ENCODE results near the gene HIGD1C. TPM values are rescaled to one million over a fixed set of nuclear protein-coding genes. Genes with fewer than 3 reads are reported as not detected.
"Not testable (repeated sequence)": the region's sequence is repeated elsewhere in the genome, so short reads cannot be mapped to it uniquely, and the experiment has no call there.

Gene HIGD1C
- total RNA-seq, 3 donors from 2014 or later = not detected

DNA sequence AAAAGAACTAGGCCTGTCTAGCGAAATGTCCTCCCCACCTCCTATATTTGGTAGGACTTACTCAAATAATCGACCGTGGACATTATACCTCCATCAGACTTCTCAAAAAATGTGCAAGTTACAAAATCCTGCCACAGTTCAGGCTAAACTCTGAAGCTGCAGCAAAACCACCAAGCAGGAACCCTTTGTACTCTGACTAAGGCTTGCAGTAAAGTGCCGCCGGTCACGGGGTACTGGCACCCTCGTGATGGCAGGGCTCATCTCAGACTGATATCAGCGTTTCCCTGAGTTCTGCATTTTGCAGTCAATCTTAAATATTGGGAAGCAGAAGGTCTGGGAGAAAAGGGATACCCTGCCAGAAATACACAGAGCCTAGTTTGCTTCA, 56.7 kb downstream of the HIGD1C start:
- Histone ChIP-seq H3K9me3 (no peaks in the 10 kb centered on the region), H3K27ac (peak overlapping the region in 1 of 2 donors; percentile 37), H3K36me3 (no peaks in the 10 kb centered on the region), H3K4me1 (peaks cover 0 to 8% of the 10 kb centered on the region in 2 donors), H3K4me3 (peak overlapping the region in 1 of 3 donors; percentile 18), H3K27me3 (no peaks in the 10 kb centered on the region)
- TF ChIP-seq, protein P1, sequence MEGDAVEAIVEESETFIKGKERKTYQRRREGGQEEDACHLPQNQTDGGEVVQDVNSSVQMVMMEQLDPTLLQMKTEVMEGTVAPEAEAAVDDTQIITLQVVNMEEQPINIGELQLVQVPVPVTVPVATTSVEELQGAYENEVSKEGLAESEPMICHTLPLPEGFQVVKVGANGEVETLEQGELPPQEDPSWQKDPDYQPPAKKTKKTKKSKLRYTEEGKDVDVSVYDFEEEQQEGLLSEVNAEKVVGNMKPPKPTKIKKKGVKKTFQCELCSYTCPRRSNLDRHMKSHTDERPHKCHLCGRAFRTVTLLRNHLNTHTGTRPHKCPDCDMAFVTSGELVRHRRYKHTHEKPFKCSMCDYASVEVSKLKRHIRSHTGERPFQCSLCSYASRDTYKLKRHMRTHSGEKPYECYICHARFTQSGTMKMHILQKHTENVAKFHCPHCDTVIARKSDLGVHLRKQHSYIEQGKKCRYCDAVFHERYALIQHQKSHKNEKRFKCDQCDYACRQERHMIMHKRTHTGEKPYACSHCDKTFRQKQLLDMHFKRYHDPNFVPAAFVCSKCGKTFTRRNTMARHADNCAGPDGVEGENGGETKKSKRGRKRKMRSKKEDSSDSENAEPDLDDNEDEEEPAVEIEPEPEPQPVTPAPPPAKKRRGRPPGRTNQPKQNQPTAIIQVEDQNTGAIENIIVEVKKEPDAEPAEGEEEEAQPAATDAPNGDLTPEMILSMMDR (IDR thresholded peaks at IDR 0.05) = no peak
- TF ChIP-seq POLR2AphosphoS5 (IDR thresholded peaks at IDR 0.05) = no peak
- no peak for TF ChIP-seq POLR2A (IDR thresholded peaks at IDR 0.05)
- intact Hi-C loops (cut with DNase I; ENCODE audit: low total_unique reads) = no loop called here
- peak in 1 of 2 donors; percentile 37 for DNase-seq (ENCODE audit: low spot score in 2 of 2)

DNA sequence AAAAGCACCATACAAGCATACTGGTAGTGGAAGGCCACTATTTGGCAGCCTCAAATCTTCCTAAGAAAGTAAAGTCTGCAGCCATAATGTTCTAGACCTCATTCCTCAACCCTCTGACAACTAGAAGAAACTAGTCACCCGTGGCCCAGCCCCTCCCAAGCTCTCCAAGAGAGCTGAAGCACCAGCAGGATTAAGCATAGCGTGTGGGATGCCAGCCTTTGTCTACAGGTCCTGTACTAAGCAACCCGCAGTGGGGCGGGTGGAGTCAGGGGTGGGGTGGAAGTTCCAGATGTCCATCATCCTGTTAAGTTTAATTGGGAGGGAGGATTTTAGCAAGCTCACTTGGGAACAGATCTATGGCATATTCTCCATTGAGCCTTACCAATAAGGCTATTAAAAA, 59.6 kb downstream of the HIGD1C start:
- Histone ChIP-seq H3K4me3 (no peak overlapping the region), H3K27me3 (no peaks in the 10 kb centered on the region), H3K4me1 (peaks cover 0 to 8% of the 10 kb centered on the region in 2 donors), H3K27ac (no peak overlapping the region), H3K36me3 (no peaks in the 10 kb centered on the region), H3K9me3 (no peaks in the 10 kb centered on the region)
- no peak for DNase-seq (ENCODE audit: low spot score in 2 of 2)
- TF ChIP-seq, protein P1 (IDR thresholded peaks at IDR 0.05) = no peak
- TF ChIP-seq POLR2AphosphoS5 (IDR thresholded peaks at IDR 0.05) (no peak), POLR2A (IDR thresholded peaks at IDR 0.05) (no peak)
- intact Hi-C loops (cut with DNase I; ENCODE audit: low total_unique reads) = no loop called here

- Histone ChIP-seq H3K4me3 (no peak overlapping the region), H3K27ac (no peak overlapping the region), H3K27me3 (no peaks in the 10 kb centered on the region), H3K36me3 (no peaks in the 10 kb centered on the region), H3K4me1 (peaks cover 0 to 8% of the 10 kb centered on the region in 2 donors), H3K9me3 (no peaks in the 10 kb centered on the region)
- TF ChIP-seq POLR2AphosphoS5 (IDR thresholded peaks at IDR 0.05) = no peak
- TF ChIP-seq, protein P1 (IDR thresholded peaks at IDR 0.05) = no peak
- no peak for TF ChIP-seq POLR2A (IDR thresholded peaks at IDR 0.05)
- intact Hi-C loops (cut with DNase I; ENCODE audit: low total_unique reads) = no loop called here
- DNase-seq (ENCODE audit: low spot score in 2 of 2) = no peak
Observed at GRCh38 chr12:51012570-51013236, 60.4 kb downstream of the HIGD1C start.

- no peaks in the 10 kb centered on the region for H3K27me3 ChIP-seq
- DNase-seq (ENCODE audit: low spot score in 2 of 2) = no peak
- no peaks in the 10 kb centered on the region for H3K36me3 ChIP-seq
- H3K27ac ChIP-seq = no peak overlapping the region
- H3K4me3 ChIP-seq = no peak overlapping the region
- peaks cover 0 to 8% of the 10 kb centered on the region in 2 donors for H3K4me1 ChIP-seq
- no peak for TF ChIP-seq POLR2AphosphoS5 (IDR thresholded peaks at IDR 0.05)
- no peak for TF ChIP-seq POLR2A (IDR thresholded peaks at IDR 0.05)
- TF ChIP-seq, protein P1 (IDR thresholded peaks at IDR 0.05) = no peak
- intact Hi-C loops (cut with DNase I; ENCODE audit: low total_unique reads) = no loop called here
- H3K9me3 ChIP-seq = no peaks in the 10 kb centered on the region
Observed at GRCh38 chr12:51013441-51013840, 61.1 kb downstream of the HIGD1C start.

DNA sequence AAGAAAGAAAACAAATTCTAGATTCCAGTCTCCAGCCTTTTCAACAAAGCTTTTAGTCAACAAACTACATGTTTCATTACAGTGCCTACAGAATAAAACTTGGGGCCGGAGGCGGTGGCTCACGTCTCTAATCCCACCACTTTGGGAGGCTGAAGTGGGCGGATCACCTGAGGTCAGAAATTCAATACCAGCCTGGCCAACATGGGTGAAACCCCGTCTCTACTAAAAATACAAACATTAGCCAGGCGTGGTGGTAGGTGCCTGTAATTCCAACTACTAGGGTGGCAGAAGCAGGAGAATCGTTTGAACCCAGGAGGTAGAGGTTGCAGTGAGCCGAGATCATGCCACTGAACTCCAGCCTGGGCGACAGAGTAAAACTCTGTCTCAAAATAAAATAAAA, 62.1 kb downstream of the HIGD1C start:
- H3K36me3 ChIP-seq; DNase-seq (ENCODE audit: low spot score in 2 of 2); intact Hi-C loops (cut with DNase I; ENCODE audit: low total_unique reads); H3K9me3 ChIP-seq; H3K27ac ChIP-seq; H3K27me3 ChIP-seq; H3K4me3 ChIP-seq; H3K4me1 ChIP-seq: not testable (repeated sequence)

All from breast epithelium (tissue), 4 donors.